HG02885 (cell line): ENCODE results near the gene PRKAR2A.
A peak's percentile ranks its signal among the peaks of the same experiment; 100 is the strongest.
"Not testable (repeated sequence)": the region's sequence is repeated elsewhere in the genome, so short reads cannot be mapped to it uniquely, and the experiment has no call there.

Source experiments
- ATAC-seq: cut with Tn5 transposase; IDR thresholded peaks from one replicate; pipeline ENCODE4 v1.9.1; 2021; ENCODE audit warnings: mild to moderate bottlenecking; ENCODE audit not compliant: unreplicated experiment, poor library complexity

The PRKAR2A gene

GRCh38 chr3:48738144-48738536 lies 109.5 kb downstream of the PRKAR2A start:
- no peak for ATAC-seq

GRCh38 chr3:48735075-48735767 lies 112.5 kb downstream of the PRKAR2A start:
- ATAC-seq, result not testable (repeated sequence)

- not testable (repeated sequence) for ATAC-seq
Observed at GRCh38 chr3:48734541-48734940, 113.1 kb downstream of the PRKAR2A start.

- ATAC-seq, result not testable (repeated sequence)
Observed at GRCh38 chr3:48733752-48734518, 113.7 kb downstream of the PRKAR2A start.

GRCh38 chr3:48727511-48727910 lies 120.2 kb downstream of the PRKAR2A start:
- ATAC-seq, result no peak

GRCh38 chr3:48725185-48725855 lies 122.4 kb downstream of the PRKAR2A start:
- not testable (repeated sequence) for ATAC-seq

GRCh38 chr3:48723725-48724124 lies 123.9 kb downstream of the PRKAR2A start:
- ATAC-seq, result no peak

GRCh38 chr3:48723293-48723692 lies 124.4 kb downstream of the PRKAR2A start:
- not testable (repeated sequence) for ATAC-seq

- ATAC-seq, result peak; percentile 99
Observed at GRCh38 chr3:48716982-48717746, 130.5 kb downstream of the PRKAR2A start, which contains the start of gene IP6K2. TSS of gene IP6K2 (minus strand) at chr3:48717221. CDS start at chr3:48695291, 21,930 bp downstream.

- ATAC-seq, result no peak
Observed at GRCh38 chr3:48716508-48716981, 131.1 kb downstream of the PRKAR2A start.

GRCh38 chr3:48715174-48715800 lies 132.4 kb downstream of the PRKAR2A start:
- ATAC-seq, result no peak

GRCh38 chr3:48711727-48712126 lies 135.9 kb downstream of the PRKAR2A start:
- no peak for ATAC-seq

- no peak for ATAC-seq
Observed at GRCh38 chr3:48709051-48709461, 138.6 kb downstream of the PRKAR2A start.

- no peak for ATAC-seq
Observed at GRCh38 chr3:48708481-48708889, 139.2 kb downstream of the PRKAR2A start.

- ATAC-seq, result no peak
Observed at GRCh38 chr3:48707157-48707556, 140.5 kb downstream of the PRKAR2A start.

- ATAC-seq, result no peak
Observed at GRCh38 chr3:48702320-48702920, 145.3 kb downstream of the PRKAR2A start.

GRCh38 chr3:48700731-48701405 lies 146.8 kb downstream of the PRKAR2A start:
- no peak for ATAC-seq

- ATAC-seq, result no peak
Observed at GRCh38 chr3:48698891-48699290, 148.8 kb downstream of the PRKAR2A start.

GRCh38 chr3:48697952-48698351 lies 149.7 kb downstream of the PRKAR2A start:
- ATAC-seq, result no peak
